OCI-LY1 (cell line): ENCODE data around the gene GALT.

Experiments
- H2AFZ ChIP-seq: fragments of 200-600 bp; sonication (generic), shearing (Covaris generic); 2 replicates; pipeline ENCODE4 v1.6.0; 2014; ENCODE audit warnings: antibody characterized with exemption, mild to moderate bottlenecking, low read length
- H3F3A ChIP-seq: fragments of 200-600 bp; sonication (generic), shearing (Covaris generic); 2 replicates; pipeline ENCODE4 v1.6.0; 2014; ENCODE audit warnings: mild to moderate bottlenecking, antibody characterized with exemption, low read length, moderate library complexity; ENCODE audit not compliant: insufficient read depth
- H3K27ac ChIP-seq: fragments of 200-600 bp; sonication (generic); 2 replicates; pipeline ENCODE4 v1.5.1; 2014; ENCODE audit warnings: low read length, mixed run types, mild to moderate bottlenecking, low read depth; ENCODE audit not compliant: poor library complexity, severe bottlenecking
- H3K27me3 ChIP-seq: fragments of 200-600 bp; sonication (generic); 2 replicates; pipeline ENCODE4 v1.6.0; 2014; ENCODE audit warnings: antibody characterized with exemption, mild to moderate bottlenecking, low read length, moderate library complexity; ENCODE audit not compliant: insufficient read depth
- H3K36me3 ChIP-seq: fragments of 200-600 bp; sonication (generic); 2 replicates; pipeline ENCODE4 v1.6.1; 2014; ENCODE audit warnings: mild to moderate bottlenecking, antibody characterized with exemption, low read length, moderate library complexity, mixed read lengths; ENCODE audit not compliant: insufficient read depth
- H3K4me1 ChIP-seq: fragments of 200-600 bp; sonication (generic); 2 replicates; pipeline ENCODE4 v1.5.1; 2014; ENCODE audit warnings: mild to moderate bottlenecking, low read length, moderate library complexity; ENCODE audit not compliant: insufficient read depth, severe bottlenecking
- H3K4me2 ChIP-seq: fragments of 200-600 bp; sonication (generic), shearing (Covaris generic); 2 replicates; pipeline ENCODE4 v1.6.1; 2014; ENCODE audit warnings: low read length
- H3K4me3 ChIP-seq: fragments of 200-600 bp; sonication (generic); 2 replicates; pipeline ENCODE4 v1.5.1; 2014; ENCODE audit warnings: low read length, low read depth, mild to moderate bottlenecking, mixed read lengths; ENCODE audit not compliant: poor library complexity, severe bottlenecking
- H3K79me2 ChIP-seq: fragments of 200-600 bp; shearing (Covaris generic); 2 replicates; pipeline ENCODE4 v1.6.1; 2016; ENCODE audit warnings: mixed run types, low read length, mixed read lengths; ENCODE audit not compliant: insufficient read depth
- H3K9ac ChIP-seq: fragments of 200-600 bp; sonication (generic), shearing (Covaris generic); 2 replicates; pipeline ENCODE4 v1.6.1; 2014; ENCODE audit warnings: mild to moderate bottlenecking, low read length, mixed read lengths
- H3K9me2 ChIP-seq: fragments of 200-600 bp; sonication (generic), shearing (Covaris generic); 2 replicates; pipeline ENCODE4 v1.6.1; 2014; ENCODE audit warnings: low read depth, mild to moderate bottlenecking, low read length, mixed read lengths
- H3K9me3 ChIP-seq: fragments of 200-600 bp; shearing (Covaris generic); 2 replicates; pipeline ENCODE4 v1.6.1; 2014; ENCODE audit warnings: low read length, mixed read lengths
- H4K20me1 ChIP-seq: fragments of 200-600 bp; sonication (generic), shearing (Covaris generic); 2 replicates; pipeline ENCODE4 v1.6.0; 2016; ENCODE audit warnings: mild to moderate bottlenecking, low read length; ENCODE audit not compliant: insufficient read depth
- EZH2 ChIP-seq: fragments of 200-600 bp; sonication (generic), shearing (Covaris generic); IDR thresholded peaks from 2 replicates; pipeline ENCODE4 v1.8.0; 2017; ENCODE audit warnings: borderline replicate concordance, mixed run types, mild to moderate bottlenecking, antibody characterized with exemption, low read length, moderate library complexity, mixed read lengths
- TF ChIP-seq, protein P1 (sequence below): fragments of 200-600 bp; sonication (generic), shearing (Covaris generic); IDR thresholded peaks from 2 replicates; pipeline ENCODE4 v1.5.1; 2017; ENCODE audit warnings: mild to moderate bottlenecking, antibody characterized with exemption, low read length, moderate library complexity, mixed read lengths

GALT gene

DNA sequence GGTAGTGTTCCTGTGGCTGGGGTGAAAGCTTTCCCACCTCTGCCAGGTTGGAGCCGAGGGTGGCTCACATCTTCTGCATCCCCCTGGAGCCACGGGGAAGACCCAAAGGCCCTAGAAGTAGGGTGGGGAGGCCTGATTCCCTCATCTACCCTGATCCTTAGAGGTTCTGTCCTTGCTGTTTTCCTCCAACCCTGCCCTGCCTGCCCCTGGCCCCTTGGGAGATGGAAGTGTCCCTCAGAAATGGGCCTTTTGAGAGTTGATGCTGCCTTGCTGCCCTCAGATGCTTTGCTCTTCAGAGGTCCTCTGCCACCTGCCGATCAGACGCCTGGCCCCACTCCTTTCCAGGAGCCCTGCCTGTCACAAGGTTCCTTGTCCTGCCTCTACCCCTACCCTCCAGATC lies 38.3 kb downstream of the GALT start:
- no peaks in the 10 kb centered on the region for H3F3A ChIP-seq
- H2AFZ ChIP-seq = no peak overlapping the region
- H3K4me3 ChIP-seq = no peak overlapping the region
- H3K27me3 ChIP-seq = no peaks in the 10 kb centered on the region
- H3K9ac ChIP-seq = no peak overlapping the region
- H3K79me2 ChIP-seq = no peaks in the 10 kb centered on the region
- no peak overlapping the region for H3K27ac ChIP-seq
- no peaks in the 10 kb centered on the region for H4K20me1 ChIP-seq
- no peaks in the 10 kb centered on the region for H3K9me3 ChIP-seq
- no peak overlapping the region for H3K4me2 ChIP-seq
- TF ChIP-seq, protein P1, sequence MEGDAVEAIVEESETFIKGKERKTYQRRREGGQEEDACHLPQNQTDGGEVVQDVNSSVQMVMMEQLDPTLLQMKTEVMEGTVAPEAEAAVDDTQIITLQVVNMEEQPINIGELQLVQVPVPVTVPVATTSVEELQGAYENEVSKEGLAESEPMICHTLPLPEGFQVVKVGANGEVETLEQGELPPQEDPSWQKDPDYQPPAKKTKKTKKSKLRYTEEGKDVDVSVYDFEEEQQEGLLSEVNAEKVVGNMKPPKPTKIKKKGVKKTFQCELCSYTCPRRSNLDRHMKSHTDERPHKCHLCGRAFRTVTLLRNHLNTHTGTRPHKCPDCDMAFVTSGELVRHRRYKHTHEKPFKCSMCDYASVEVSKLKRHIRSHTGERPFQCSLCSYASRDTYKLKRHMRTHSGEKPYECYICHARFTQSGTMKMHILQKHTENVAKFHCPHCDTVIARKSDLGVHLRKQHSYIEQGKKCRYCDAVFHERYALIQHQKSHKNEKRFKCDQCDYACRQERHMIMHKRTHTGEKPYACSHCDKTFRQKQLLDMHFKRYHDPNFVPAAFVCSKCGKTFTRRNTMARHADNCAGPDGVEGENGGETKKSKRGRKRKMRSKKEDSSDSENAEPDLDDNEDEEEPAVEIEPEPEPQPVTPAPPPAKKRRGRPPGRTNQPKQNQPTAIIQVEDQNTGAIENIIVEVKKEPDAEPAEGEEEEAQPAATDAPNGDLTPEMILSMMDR = no peak
- TF ChIP-seq EZH2 = no peak
- no peaks in the 10 kb centered on the region for H3K36me3 ChIP-seq
- H3K9me2 ChIP-seq = no peaks in the 10 kb centered on the region
- H3K4me1 ChIP-seq = no peaks in the 10 kb centered on the region

DNA sequence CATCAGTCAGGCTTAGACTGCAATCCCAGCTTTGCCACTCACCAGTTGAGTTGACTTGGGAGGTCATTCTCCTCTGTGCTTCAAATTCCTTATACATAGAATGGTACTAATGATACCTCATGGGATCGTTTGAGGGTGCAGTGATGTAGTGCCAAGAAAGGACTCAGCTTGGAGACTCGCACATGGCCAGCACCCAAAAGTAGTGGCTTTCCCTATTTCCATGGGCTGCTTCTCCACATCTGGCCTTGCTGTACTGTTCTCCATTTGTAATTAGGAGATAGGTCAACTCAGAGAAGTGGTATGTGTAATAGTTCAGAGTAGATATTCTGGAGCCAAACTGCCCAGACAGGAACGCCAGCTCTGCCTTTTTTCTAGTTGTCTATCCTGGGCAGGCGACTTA lies 39.1 kb downstream of the GALT start:
- H4K20me1 ChIP-seq = no peaks in the 10 kb centered on the region
- no peak overlapping the region for H3K9ac ChIP-seq
- H3K4me1 ChIP-seq = no peaks in the 10 kb centered on the region
- H3K79me2 ChIP-seq = no peaks in the 10 kb centered on the region
- H3K9me2 ChIP-seq = no peaks in the 10 kb centered on the region
- no peaks in the 10 kb centered on the region for H3K27me3 ChIP-seq
- TF ChIP-seq, protein P1 = no peak
- TF ChIP-seq EZH2 = no peak
- H3F3A ChIP-seq = no peaks in the 10 kb centered on the region
- H3K9me3 ChIP-seq = no peaks in the 10 kb centered on the region
- H3K36me3 ChIP-seq = no peaks in the 10 kb centered on the region
- H2AFZ ChIP-seq = no peak overlapping the region
- no peak overlapping the region for H3K4me2 ChIP-seq
- no peak overlapping the region for H3K27ac ChIP-seq
- no peak overlapping the region for H3K4me3 ChIP-seq

DNA sequence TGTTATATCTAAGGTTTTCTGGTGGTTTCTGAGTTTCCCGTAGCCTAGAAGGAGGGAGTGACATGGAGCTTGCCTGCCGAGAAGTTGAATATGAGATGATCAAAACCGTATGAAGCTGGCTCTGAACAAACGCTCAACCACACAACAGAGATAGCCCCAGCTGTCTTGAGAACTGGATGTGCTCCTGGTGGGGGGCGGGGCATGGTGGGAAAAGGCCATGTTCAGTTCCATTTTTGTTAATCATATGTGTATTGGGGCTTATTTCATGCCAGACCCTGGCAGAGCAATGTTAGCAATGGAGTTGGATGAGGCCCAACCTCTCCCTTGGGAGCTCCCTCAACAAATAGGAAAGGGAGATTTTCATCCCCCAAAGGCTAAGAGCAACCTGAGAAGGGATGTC lies 39.8 kb downstream of the GALT start:
- Histone ChIP-seq H3K9me2 (no peaks in the 10 kb centered on the region), H3K4me2 (no peak overlapping the region), H3F3A (no peaks in the 10 kb centered on the region), H3K9me3 (no peaks in the 10 kb centered on the region), H3K9ac (no peak overlapping the region), H3K4me3 (no peak overlapping the region), H3K4me1 (no peaks in the 10 kb centered on the region), H3K79me2 (no peaks in the 10 kb centered on the region), H2AFZ (no peak overlapping the region), H4K20me1 (no peaks in the 10 kb centered on the region), H3K36me3 (no peaks in the 10 kb centered on the region), H3K27ac (no peak overlapping the region), H3K27me3 (no peaks in the 10 kb centered on the region)
- TF ChIP-seq, protein P1 = no peak
- TF ChIP-seq EZH2 = no peak
